GM18868 (cell line): ENCODE data around the gene MARCHF11.

Source experiments
- ATAC-seq: cut with Tn5 transposase; IDR thresholded peaks from one replicate; pipeline ENCODE4 v1.9.1; 2021; ENCODE audit warnings: mild to moderate bottlenecking, moderate library complexity; ENCODE audit not compliant: unreplicated experiment

MARCHF11 gene

DNA sequence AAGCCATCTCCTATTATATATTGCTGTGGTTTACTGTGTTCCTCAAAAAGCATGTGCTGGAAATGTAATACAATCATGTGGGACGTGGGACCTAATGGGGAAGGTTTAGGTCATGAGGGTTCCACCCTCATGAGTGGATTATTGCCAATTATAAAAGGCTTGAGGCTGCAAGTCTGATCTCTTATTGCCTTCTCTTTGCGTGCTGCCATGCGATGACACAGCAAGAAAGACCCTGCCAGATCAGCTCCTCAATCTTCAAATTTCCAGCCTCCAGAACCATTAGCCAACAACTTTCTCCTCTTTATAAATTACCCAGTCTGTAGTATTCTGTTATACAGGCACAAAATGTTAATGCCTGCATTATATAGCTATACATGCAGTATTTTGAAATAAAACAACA lies 45.4 kb downstream of the MARCHF11 start:
- ATAC-seq, result no peak

DNA sequence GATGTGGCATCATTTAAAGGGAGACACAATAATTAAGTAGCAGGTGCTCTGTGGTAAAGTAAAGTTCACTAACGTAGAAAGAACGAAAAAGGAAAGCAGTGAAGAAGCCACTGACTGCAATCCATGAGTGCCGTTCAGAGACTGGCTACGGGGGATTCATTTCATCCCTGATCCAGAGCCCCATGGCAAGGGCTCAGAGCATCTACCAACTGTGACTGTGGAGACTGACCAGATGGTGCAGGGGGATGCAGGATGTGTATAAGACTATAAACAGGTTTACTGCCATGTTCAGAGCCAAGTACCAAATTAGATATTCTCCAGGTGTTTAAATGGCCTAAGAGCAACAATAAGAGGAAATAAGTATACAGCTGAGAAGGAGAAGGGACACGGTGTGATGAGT lies 47.7 kb downstream of the MARCHF11 start:
- no peak for ATAC-seq

DNA sequence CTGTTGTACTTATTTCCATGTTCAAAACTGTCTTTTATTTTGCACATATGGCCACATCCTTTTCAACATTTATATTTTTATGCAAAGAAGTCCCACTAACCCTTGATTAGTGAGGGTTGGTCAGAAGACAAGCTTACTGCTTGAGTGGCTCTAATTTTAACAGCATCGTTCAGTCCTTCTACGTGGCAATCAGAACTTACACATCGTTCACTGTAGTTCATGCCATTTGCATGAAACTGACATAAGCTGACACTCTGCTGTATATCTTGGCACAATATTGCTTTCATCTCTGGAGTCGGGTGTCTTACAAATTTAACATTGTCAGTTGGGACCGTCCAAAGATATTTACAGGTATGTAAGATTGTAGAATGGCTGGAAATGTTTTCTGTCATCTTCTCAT lies 50.6 kb downstream of the MARCHF11 start:
- no peak for ATAC-seq

DNA sequence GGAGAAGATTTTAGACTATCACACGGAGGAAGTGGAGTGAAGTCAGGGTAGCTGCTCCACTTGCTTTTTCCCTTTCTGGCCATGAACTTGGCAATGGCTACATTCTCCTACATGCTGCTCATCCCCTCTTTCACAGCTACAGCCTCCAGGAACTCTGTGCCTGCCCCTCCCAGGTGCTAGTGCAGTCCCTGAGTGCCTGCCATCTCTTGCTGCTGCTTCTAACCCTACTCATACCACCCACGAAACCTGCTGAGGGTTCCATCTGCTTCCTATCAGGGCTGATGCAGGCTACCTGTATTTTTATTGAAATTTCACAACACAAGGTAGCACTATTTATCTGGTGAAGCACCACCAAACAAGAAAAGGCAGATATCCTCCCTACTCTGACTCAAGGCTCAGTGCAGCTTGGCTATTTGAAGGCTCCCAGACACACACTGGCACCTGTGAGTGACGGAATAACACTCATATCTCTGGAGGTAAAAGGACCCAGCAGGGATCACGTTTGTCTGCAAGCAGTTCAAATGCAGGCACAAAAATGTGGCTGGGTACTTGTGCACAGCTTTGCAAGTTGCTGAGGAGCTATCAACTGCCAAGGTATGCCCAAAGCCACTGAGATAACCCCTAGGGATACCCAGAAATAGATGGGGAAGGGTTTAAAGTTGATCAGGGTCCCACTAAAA lies 51.6 kb downstream of the MARCHF11 start:
- ATAC-seq, result no peak

DNA sequence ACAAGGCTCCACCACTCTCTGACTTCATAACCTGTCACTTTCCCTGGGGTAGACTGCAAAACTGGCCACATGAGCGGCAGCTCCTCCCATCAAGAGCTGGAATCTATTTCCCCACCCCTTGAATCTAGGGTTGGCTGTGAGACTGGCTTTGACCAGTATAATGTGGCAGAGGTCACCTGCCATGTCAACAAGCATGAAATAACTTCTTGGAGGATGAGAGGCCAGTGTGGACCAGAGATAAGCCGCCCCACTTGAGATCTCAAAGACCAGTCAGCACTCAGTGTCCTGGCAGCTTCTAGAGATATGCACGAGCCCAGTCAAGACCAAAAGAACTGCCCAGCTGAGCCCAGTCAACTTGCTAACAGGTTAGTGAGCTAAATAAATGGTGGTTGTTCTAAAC lies 59.0 kb downstream of the MARCHF11 start:
- ATAC-seq, result no peak

DNA sequence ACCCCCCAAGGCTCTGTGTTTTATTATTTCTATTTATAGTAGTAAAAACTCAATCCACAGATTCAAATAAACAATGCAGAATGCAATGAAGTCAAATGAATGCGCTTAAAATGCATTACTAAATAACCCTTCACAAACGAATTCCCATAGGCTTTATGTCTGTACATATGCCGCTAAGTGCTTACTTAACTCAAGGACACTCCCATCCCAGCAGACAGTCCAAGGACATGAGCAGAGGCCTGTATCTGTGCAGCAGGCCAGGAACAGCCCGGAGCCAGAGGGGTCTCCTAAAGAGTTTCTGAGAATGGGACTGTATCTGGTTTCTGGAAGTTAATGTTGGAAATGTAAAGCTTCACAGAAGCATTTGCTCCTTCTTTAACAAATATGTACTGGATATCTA lies 59.8 kb downstream of the MARCHF11 start:
- no peak for ATAC-seq

DNA sequence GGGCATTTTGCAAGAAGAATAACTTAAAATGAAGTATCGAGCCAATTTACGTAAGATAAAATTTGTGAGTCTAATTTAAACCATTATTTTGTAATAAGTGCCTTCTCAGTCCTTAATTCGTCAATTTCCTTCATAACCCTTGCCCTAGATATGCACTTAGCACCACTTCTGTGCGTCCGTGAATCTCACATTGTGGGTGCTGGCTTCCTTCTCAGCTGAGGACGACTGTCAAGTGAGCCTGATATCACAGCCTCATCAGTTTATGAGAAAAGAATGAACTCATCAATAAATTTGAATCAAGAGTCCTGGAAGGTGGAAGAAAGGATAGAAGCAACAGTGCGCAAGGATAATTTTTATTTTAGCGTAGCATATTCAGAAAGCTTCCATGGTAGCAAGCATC lies 64.5 kb downstream of the MARCHF11 start:
- no peak for ATAC-seq

DNA sequence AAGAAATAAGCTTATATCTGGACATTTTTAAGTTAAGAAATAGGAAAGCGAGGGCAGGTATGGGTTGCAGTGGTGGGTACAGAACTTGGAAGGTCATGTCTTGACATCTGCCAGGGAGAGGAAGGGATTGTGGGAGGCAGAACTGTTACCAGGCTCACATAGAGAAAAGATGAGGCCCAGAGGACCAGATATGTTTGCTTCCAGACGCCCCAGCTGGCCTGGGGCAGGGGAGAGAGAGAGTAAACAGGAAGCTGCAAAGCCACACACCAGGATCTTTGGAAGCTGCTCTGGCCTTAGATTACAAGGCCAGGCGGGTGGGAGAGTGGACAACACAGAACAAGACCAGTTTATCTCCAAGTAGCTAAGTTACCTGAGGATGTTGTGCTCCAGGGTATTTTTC lies 71.2 kb downstream of the MARCHF11 start:
- no peak for ATAC-seq

DNA sequence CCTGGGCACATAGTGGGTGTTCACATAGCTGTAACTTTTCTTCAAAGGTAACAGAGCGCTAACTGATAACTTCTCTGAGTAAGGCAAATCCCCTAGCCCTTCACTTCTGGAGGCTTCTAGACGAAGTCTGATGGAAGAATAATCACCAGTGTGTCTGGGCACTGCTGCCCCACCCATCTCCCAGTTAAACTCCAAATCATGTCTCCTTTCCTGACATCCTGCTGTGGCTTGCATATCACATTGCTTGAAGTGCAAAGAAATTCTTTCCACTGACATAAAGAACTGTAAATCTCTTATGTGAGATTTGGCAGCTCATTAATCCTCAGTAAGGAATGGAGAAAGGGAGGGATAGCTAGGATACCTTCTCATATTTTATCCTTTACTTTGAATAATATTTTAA lies 74.6 kb downstream of the MARCHF11 start:
- no peak for ATAC-seq

DNA sequence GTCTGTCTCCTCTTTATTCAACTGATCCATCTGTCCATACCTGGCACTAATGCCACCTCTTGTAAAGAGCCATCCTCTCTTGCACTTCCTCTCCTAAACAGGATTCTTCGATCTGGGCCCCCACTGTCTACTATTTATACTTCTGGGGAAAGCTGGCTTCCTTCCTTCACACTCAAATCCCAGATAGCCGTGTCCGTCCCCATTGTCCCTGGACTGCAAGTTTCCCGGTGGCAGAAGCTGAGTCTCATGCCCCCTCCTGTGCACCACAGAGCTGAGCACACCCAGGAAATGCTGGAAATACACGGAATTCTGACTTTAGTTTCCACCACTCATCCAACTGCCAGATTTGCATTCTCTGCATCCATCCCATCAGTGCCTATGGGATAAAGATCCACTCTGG lies 84.0 kb downstream of the MARCHF11 start:
- no peak for ATAC-seq

DNA sequence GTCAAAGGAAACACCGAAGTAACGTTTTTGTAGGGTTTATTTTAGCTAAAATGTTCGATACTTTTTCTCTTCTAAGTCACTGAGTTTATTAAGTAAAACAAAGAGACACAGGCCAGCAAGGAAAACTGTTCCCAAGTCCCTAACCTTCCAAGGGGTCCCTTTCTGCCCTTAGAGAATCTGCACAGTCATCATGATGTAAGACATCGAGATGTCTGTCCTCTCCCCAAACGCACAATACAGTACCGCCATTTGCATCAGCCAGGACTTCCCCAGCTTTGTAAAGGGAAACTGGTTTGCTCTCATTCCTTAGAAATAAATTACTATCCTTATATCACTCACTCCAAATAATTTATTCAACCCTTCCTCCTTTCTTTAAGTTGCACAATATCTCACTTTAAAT lies 89.3 kb downstream of the MARCHF11 start:
- ATAC-seq, result no peak

DNA sequence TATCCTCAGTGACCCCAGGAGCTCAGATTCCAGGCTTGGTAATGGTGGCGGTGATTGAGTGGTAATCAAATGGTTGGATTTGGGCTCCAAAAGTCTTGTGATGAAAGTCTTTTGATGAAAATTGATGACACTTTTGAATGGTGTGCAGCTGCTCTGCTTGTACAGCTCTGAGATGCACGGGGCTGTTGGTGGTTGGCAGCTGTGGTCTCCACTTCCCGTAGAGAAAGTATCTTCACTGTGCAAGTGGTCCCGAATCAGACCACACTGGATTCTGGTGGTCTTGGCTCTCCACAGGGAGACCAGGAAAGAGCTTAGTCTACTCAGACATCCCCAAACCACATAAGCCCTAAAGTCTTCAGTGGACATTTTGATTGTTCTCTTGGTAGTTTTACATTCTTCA lies 96.6 kb downstream of the MARCHF11 start:
- no peak for ATAC-seq

DNA sequence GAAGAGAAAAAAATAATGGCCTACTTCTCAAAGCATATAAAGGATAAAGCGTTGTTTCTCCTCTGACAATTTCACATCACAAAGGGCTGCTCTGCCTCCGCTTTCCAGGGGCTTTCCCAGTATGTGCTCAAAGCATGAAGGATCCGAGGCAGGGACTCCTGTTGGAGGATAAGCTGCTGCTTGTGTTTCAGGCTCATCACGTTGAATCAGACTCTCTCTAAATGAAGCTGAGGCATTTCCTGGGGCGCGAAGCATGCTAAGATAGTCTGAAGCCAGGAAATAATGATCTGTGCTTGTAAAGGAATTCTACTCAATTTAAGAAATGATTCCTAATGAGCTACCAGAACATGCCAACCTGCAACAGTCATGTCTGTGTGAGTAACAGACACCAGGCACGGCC lies 97.5 kb downstream of the MARCHF11 start:
- no peak for ATAC-seq

DNA sequence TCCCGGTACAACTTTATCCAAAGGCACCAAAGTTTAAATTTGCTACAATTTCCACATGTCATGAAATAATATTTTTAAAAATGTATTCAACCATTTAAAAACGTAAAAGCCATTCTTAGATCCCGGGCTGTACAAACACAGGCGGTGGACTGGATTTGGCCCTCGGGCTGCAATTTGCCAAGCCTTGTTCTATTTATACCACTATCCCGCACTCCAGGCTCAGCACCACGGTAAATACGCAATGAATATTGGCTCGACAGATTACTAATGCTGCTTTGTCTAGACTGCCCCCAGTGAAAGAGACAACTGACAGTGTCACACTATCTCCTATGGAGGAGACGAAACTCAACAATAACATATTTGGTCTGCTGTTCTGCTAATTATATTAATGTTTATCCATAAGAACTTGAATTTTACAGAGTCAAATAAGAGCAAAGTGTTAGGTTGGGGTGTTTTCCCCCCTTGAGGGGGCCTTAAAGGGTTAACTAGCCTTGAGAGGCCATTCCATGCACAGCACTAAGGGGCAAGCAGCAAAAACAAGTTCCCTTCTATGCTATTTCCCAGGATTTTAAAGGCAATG lies 98.1 kb downstream of the MARCHF11 start:
- ATAC-seq, result no peak

DNA sequence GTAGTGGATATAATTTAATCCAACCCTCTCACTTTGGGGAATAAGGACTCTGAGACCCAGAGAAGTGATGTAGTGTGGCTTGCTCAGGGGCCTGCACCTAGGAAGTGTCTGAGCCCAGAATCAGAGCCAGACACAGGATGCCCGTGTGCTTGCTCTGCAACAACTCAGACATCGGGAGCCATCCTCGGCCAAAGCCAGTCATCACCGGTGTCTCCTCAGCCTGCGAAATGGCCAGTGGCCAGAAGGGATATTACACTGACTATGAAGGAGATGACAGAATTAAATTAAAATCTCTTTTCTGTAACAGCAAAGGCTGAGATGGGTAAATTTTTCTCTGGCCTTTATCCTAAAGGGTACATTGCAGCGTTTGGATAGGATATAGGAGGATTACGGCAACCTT lies 102.9 kb downstream of the MARCHF11 start:
- ATAC-seq, result no peak

DNA sequence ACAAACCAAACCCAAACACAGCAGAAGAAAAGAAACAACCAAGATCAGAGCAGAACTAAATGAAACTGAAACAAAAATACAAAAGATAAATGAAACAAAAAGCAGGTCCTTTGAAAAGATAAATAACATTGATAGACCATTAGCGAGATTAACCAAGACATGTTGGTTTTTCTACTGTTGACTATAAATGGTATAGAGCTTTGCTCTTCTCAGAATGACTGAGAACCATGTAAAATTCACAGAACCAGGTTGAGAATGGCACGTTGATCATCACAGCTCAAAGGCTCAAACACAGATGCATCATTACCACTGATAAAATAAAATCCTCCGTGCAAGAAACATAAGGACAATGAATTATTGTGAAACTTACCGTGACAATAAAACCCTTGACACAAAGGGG lies 105.2 kb downstream of the MARCHF11 start:
- ATAC-seq, result no peak

DNA sequence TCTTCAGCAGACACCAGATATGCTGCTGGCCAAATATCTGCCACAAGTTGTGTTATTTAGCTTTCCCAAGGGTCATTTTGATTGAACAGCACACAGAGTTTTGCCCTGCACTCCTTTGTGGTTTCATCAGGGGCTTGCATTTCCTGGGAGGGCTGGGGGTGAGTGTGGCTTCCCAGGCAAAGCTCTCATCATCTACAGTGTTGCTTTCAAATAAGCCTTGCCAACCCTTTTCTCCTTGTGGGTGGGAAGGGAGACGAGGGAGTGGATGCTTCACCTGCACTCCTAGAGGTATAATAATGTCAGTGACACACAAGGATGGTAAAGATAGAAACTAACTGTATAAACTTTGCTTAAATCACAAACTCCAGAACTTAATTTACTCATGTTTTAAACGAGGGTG lies 107.0 kb downstream of the MARCHF11 start:
- ATAC-seq, result no peak

DNA sequence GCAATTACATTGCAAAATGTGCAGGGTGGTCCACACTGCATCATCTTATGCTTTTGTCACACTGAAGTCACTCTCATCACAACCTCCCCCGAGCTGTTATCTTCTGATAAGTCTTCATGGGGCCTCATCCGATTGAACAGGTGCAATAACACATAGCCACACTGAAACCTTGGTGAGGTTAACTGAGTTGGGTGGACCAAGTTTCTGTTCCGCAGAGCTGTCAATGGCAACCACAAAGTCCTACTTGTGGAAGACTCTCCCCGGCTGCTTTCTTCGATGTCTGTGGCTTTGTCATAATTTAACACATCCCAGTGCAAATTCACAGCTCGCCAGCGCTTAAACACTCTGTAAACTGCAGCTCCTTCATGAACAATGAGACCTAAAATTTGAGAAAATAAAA lies 112.2 kb downstream of the MARCHF11 start:
- no peak for ATAC-seq

DNA sequence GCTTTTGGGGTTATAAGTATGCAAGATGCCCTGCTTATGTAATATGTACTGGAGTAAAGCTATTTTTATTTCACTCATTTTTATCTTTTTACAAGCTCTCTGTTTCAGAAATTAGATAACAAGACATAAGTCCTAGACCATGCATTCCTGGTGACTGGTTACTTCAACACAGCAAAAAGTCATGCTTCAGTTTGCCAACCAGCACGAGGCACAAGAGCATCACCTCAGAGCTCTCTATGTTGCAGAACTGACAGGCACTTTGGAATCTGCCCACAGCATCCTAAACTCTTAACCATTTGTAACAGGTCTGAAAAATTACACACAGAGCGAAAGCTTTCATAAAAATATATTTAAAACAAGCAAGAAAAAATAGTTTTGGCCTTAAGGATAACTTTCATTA lies 112.8 kb downstream of the MARCHF11 start:
- no peak for ATAC-seq

DNA sequence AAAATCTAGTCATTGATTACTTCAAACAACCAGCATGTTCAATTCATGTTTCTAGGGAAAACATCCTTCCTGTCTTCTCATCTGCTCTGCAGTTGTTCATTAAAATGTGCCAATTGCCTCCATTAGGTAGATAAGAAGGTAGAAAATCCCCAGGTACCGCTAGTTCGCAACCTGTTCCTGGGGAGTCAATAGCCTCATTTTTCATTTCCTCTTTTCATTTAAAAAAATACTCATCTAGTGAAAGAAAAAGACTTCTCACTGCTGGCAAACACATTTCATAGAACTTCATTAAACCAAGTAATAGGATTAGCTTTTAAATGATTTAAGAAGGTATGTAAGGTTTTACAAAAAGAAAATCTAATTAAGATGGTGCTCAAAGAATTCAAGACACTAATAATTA lies 113.3 kb downstream of the MARCHF11 start:
- no peak for ATAC-seq

DNA sequence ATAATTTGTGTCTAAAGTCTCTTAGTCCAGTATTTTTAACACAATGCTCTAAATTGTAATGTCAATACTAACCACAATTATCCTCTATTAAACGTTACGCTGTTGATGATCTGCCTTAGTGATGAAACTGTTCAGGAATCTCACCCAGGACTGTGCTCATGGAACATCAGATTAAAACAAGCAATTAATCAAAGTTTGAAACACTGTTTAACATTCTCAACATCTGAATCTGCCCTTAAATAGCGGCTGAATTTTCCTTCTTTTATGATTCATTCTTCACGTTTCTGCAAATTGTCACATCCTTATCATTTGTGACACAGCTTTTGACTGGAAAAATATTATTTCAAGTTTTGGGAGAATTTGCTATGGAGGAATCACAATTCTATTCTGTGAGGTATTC lies 113.8 kb downstream of the MARCHF11 start:
- ATAC-seq, result no peak

DNA sequence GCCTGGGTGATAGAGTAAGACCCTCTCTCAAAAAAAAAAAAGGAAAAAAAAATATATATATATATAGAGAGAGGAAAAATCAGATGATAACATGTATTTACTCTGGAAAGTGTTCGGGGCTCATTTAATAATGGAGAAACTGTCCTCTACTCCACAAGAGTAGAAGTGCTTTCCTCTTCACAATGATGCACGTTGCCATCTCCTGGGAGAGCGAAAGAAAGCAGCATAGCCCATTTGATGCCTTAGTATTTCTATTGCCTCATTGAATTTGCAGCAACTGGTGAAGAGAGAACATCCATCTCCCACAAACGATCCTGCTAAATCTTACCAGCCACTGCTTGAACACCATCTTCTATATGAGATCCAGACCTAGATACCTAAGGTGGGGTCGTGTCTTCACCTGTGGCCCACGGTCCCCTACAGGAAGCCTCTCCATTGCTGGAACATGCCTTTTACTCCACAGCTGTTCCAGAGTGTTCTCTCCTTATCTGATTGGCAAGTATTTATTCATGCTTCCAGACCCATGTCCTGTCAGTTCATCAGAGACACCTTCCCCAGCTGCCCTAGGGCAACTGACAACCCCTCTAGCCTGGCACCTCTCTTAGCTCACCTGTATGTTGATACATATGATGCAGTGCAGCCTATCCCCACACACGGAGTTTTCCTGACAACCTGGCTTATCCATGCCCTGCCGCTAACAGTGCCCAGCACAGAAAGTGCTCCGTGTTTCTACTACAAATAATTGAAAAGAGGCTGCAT lies 115.3 kb downstream of the MARCHF11 start:
- ATAC-seq, result no peak
